Measurements from ENCODE around the gene KRT33A.
"Not testable (repeated sequence)": the region's sequence is repeated elsewhere in the genome, so short reads cannot be mapped to it uniquely, and the experiment has no call there.

Gene KRT33A

DNA sequence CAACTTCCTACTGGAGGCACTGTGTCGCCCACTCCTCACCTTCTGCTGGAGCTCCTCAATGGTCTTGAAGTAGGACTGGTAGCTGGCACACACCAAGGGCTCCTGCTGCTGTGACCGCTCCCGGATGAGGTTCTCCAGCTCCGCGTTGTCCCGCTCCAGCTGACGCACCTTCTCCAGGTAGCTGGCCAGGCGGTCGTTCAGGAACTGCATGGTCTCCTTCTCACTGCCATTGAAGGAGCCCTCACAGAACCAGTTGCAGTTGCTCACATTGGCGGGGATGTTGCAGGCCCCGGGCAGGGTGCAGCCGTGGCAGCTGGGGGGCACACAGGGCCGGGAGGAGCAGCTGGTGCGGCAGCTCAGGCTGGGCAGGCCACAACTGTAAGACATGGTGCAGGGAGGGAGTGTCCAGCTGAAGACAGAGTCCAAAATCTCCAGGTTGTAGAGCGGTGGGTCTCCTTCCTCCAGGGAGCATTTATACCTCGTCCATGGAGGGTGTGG, at the start of gene KRT33A:
Gene KRT33A (minus strand): TSS at position 448 of the 498 bp plus-strand sequence. CDS start 61 bp downstream, at position 387.
- not testable (repeated sequence) for DNase-seq (ENCODE audit: low spot score)

DNA sequence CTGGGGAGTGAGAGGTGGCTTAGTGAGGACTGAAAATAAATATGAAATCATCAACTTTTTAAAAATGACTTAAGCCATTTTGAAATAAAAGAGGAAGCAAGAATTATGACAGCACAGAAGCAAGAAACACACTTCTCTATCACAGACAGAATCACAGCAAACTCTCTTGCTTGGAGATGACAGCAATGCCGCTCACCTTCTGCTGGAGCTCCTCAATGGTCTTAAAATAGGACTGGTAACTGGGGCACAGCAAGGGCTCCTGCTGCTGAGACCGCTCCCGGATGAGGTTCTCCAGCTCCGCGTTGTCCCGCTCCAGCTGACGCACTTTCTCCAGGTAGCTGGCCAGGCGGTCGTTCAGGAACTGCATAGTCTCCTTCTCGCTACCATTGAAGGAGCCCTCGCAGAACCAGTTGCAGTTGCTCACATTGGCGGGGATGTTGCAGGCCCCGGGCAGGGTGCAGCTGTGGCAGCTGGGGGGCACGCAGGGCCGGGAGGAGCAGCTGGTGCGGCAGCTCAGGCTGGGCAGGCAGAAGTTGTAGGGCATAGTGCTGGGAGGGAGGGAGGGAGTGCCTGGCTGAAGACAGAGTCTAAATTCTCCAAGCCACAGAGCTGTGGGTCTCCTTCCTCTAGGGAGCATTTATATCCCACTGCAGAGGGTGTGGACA, 46.5 kb upstream of the KRT33A start, which contains the start of gene KRT31:
Gene KRT31 (minus strand): TSS at position 613 of the 665 bp plus-strand sequence. CDS start 69 bp downstream, at position 544.
- DNase-seq (ENCODE audit: low spot score), result no peak
- TF ChIP-seq, protein P1, sequence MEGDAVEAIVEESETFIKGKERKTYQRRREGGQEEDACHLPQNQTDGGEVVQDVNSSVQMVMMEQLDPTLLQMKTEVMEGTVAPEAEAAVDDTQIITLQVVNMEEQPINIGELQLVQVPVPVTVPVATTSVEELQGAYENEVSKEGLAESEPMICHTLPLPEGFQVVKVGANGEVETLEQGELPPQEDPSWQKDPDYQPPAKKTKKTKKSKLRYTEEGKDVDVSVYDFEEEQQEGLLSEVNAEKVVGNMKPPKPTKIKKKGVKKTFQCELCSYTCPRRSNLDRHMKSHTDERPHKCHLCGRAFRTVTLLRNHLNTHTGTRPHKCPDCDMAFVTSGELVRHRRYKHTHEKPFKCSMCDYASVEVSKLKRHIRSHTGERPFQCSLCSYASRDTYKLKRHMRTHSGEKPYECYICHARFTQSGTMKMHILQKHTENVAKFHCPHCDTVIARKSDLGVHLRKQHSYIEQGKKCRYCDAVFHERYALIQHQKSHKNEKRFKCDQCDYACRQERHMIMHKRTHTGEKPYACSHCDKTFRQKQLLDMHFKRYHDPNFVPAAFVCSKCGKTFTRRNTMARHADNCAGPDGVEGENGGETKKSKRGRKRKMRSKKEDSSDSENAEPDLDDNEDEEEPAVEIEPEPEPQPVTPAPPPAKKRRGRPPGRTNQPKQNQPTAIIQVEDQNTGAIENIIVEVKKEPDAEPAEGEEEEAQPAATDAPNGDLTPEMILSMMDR (IDR thresholded peaks at IDR 0.05; ENCODE audit: extremely low read depth, missing control alignments), result no peak

DNA sequence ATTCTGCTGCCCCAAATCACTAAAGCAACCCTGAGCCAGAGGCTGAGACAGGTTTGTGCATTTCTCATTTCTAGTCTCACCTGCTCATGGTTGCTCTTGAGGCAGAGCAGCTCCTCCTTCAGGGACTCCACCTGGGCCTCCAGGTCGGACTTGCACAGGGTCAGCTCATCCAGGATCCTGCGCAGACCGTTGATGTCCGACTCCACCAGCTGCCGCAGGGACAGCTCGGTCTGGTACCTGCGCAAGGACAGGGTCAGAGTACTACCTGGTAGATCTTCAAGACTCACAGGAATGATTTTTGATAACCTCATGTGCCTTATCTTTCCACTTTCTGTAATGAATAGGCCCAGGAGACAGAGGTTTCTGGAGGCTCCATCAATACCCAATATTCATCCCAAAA, 45.7 kb upstream of the KRT33A start:
- no peak for DNase-seq (ENCODE audit: low spot score)
- TF ChIP-seq, protein P1 (IDR thresholded peaks at IDR 0.05; ENCODE audit: extremely low read depth, missing control alignments), result no peak

DNA sequence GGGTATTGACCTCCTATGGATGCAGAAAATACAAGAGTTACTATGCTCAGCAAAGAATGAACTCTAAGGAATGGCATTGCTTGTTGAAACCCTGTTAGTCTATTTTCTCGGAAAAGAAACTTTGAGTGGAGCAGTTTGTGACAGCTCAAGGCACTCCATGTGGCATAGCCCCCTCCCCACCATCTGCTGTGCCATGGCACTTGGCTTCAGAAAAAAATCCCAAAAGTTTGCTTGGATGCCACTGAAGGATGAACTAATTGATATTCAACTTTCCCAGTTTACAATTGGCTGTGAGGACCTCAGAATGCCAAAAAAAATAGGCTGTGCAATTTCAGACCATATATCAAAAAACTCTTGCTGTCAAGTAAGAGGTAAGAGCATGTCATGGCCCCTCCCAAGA, 45.0 kb upstream of the KRT33A start:
- TF ChIP-seq, protein P1 (IDR thresholded peaks at IDR 0.05; ENCODE audit: extremely low read depth, missing control alignments), result no peak
- DNase-seq (ENCODE audit: low spot score), result no peak

DNA sequence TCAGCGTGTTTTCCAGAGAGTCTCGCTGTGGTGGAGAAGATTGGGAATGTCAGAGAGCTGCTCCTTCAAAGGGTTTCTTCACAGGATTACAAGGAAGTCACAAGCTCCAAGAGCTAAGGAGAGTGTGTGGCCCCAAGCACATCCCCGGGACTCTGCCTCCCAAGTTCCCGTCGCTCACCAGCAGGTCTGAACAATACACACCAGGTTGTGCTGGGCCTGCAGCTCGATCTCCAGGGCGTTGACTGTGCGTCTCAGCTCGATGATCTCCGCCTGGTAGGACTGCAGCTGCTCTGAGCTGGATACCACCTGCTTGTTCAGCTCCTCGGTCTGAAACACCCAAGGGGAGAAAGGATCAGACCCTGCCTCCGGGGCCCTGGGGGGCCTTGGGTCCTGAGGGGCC, 44.4 kb upstream of the KRT33A start:
- not testable (repeated sequence) for DNase-seq (ENCODE audit: low spot score)

DNA sequence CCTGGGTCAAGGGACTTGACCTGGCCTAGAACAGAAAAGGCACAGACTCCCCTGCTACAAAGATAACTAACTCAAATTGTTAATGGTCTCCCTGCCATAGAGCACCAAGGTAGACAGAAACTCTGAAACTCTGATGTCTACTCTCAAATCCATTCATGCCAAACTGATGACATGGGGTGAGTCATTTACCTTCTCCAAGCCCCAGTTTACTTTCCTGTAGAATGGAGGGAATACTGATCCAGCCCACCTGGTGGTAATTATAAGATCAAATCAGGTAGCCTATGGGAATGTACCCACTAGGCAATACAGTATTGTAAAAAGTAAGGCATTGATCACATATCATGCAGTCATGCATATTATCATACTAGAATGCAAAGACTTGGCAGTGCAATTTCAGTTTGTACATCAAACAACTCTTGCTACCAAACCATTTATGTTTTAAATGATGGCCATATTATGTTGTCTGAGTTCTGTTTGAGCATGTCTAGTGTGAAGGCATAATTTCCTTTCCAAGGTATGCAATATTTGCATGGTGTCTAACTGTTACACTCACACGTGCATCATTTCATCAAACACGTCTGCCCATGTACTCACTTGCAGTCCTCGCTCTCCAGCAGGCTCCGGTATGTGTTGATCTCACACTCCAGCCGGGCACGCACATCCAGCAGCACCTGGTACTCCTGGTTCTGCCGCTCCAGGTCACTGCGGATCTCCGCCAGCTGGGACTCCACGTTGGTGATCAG, 43.8 kb upstream of the KRT33A start:
- TF ChIP-seq, protein P1 (IDR thresholded peaks at IDR 0.05; ENCODE audit: extremely low read depth, missing control alignments), result no peak
- DNase-seq (ENCODE audit: low spot score), result no peak

DNA sequence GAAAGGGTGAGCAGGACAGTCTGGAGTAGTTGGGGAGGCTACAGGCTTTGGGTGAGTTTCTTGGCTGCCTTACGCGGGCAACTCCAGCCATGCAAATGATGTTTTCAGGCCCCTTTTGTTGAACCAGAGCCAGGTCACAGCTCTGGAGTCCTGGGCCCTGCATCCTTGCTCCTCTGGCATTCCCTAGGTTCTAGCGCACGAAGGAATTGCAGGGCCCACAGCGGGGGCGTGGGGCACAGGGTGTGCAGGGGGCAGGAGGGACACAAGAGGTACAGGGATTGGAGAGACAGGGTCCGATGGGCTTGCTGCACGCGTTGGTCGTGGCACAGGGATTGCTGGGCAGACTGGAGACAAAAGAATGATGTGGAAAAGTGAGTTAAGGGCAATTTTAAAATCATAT, 43.2 kb upstream of the KRT33A start:
- TF ChIP-seq, protein P1 (IDR thresholded peaks at IDR 0.05; ENCODE audit: extremely low read depth, missing control alignments), result no peak
- DNase-seq (ENCODE audit: low spot score), result no peak

DNA sequence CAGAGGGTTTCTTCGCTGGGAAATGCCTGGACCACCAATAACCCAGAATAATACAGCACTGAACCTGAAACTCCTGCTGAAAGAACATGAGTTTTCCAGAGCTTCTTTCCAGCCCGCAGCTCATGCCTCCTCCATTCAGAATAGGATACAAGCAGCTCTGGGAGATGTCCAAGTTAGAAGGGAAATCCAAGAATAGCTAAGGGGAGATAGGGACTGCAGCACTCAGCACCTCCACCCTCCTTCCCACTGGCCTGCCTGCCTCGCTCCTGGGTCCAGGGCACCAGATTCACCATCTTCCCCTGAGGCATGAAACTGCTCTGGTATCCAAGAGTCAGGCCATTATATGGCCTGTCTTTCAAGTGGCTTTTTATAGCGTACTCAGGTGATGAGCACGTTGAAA, 42.7 kb upstream of the KRT33A start:
- TF ChIP-seq, protein P1 (IDR thresholded peaks at IDR 0.05; ENCODE audit: extremely low read depth, missing control alignments), result no peak
- no peak for DNase-seq (ENCODE audit: low spot score)
